ENCODE measurements around the gene MORN4. TPM values are rescaled to one million over a fixed set of nuclear protein-coding genes. Genes with fewer than 3 reads are reported as not detected.
A peak's percentile ranks its signal among the peaks of the same experiment; 100 is the strongest.

The MORN4 gene
- 25.9 and 27.2 TPM in 2 replicates for total RNA-seq
- long read RNA-seq, transcript MORN4-201 (5 exons, 2,315 nt), result major isoform, 32 of 43 reads
- long read RNA-seq, partial matches to known transcripts, result 2 of 43 reads
- long read RNA-seq, other reads (novel, unspliced or antisense), result 8 of 43 reads

DNA sequence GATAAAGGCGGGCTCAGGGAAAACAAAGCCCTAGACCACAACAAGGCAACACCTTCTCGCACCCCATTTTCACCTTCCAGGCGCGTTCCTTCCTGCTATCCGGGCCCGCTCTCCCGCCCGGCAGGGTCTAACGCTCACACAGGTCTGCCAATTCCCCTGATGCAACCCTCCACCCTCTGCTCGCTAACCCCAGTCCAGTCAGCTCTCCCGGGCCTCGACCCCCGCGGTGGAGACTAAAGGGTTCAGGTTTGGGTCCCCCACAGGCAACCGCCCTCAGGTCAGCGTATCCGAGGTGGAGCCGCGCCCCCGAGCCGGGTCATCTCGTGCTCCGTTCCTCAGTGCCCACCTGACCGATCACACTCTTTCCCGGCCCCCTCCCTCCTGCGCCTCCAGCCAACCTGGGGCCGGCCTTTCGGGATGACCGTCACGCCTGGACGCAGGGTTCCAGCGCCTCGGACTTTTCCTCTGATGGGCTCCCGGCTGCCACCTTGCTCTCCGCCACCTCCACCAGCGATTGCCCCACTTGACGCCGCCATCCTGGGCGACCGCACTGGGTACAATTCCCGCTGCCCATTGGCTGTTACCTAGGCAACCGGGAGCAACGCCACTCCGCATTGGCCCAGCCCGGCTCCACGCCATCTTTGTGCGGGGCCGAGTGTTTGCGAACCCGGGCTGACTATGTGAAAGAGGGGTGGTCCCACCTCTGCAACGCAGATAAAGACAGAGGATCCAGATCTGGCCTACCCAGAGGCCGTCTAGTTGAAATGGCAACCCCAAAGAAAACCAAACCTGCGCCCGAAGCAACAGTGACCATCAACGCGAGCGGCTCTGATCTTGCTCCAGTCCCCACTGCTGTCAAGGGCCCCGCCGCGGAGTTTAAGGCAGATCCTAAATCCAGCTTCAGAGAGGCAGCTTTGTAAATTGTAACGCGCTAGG is at the start of gene MORN4:
TSS of gene MORN4 (minus strand) at position 552 of the 936 bp plus-strand sequence. CDS start 13,847 bp downstream, outside the sequence.
- Mint-ChIP-seq H3K36me3 (ENCODE audit: low read depth) (no peaks in the 10 kb centered on the region), H3K27ac (ENCODE audit: unreplicated experiment) (peak within 1 kb of the TSS; percentile 93), H3K27me3 (ENCODE audit: low read depth) (no peaks in the 10 kb centered on the region), H3K4me3 (peak within 1 kb of the TSS; percentile 94), H3K9me3 (no peaks in the 10 kb centered on the region), H3K4me1 (peaks cover 15% of the 10 kb centered on the region)
- TF ChIP-seq, protein P1, sequence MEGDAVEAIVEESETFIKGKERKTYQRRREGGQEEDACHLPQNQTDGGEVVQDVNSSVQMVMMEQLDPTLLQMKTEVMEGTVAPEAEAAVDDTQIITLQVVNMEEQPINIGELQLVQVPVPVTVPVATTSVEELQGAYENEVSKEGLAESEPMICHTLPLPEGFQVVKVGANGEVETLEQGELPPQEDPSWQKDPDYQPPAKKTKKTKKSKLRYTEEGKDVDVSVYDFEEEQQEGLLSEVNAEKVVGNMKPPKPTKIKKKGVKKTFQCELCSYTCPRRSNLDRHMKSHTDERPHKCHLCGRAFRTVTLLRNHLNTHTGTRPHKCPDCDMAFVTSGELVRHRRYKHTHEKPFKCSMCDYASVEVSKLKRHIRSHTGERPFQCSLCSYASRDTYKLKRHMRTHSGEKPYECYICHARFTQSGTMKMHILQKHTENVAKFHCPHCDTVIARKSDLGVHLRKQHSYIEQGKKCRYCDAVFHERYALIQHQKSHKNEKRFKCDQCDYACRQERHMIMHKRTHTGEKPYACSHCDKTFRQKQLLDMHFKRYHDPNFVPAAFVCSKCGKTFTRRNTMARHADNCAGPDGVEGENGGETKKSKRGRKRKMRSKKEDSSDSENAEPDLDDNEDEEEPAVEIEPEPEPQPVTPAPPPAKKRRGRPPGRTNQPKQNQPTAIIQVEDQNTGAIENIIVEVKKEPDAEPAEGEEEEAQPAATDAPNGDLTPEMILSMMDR (conservative IDR thresholded peaks at IDR 0.05), result no peak
- DNase-seq (ENCODE audit: low read depth, low spot score), result peak; percentile 93

DNA sequence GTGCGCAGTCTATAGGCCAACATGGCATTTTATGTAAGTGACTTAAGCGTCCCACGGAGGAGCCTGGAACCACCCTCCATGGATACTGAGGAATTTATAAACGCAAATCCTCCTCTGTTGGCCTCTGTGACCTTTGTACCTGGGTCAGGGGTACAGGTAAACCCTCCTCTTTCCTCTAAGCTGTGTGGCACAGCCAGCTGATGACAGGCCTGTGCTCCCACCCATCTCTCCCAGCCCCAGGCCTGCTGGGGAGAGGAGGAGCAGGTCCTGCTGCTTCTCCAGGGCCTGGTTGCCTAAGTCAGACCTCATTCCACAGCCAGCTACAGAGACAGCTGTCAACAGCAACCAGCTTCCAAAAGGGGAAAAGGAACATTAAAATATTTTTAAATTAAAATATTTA is 48.7 kb upstream of the MORN4 start:
- no peaks in the 10 kb centered on the region for H3K27me3 Mint-ChIP-seq (ENCODE audit: low read depth)
- TF ChIP-seq, protein P1 (conservative IDR thresholded peaks at IDR 0.05), result no peak
- no peaks in the 10 kb centered on the region for H3K36me3 Mint-ChIP-seq (ENCODE audit: low read depth)
- no peak overlapping the region for H3K27ac Mint-ChIP-seq (ENCODE audit: unreplicated experiment)
- no peak for DNase-seq (ENCODE audit: low read depth, low spot score)
- no peak overlapping the region for H3K4me3 Mint-ChIP-seq
- no peaks in the 10 kb centered on the region for H3K9me3 Mint-ChIP-seq
- H3K4me1 Mint-ChIP-seq, result peaks cover 4% of the 10 kb centered on the region

DNA sequence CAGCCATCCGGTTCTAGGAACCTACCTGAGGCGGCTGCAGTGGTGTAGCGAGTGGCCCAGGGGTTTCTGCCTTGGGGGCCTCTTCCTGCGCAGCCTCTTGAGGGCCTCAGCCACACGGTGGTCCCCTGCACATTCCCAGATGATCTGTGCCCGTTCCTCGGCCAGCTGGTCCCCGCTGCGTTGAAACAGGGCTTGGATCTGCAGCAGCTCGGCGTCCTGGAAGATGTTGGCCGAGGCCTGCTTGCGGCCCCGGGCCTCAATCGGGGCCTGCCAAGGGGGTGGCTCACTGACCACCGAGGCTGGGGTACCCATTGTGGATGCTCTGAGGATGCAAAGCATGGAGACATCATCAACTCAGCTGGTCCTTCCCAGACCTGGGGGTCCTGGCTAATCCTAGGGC is 46.3 kb upstream of the MORN4 start:
- H3K4me3 Mint-ChIP-seq, result no peak overlapping the region
- TF ChIP-seq, protein P1 (conservative IDR thresholded peaks at IDR 0.05), result no peak
- H3K4me1 Mint-ChIP-seq, result no peaks in the 10 kb centered on the region
- no peaks in the 10 kb centered on the region for H3K9me3 Mint-ChIP-seq
- no peaks in the 10 kb centered on the region for H3K36me3 Mint-ChIP-seq (ENCODE audit: low read depth)
- DNase-seq (ENCODE audit: low read depth, low spot score), result no peak
- H3K27me3 Mint-ChIP-seq (ENCODE audit: low read depth), result no peaks in the 10 kb centered on the region
- no peak overlapping the region for H3K27ac Mint-ChIP-seq (ENCODE audit: unreplicated experiment)

DNA sequence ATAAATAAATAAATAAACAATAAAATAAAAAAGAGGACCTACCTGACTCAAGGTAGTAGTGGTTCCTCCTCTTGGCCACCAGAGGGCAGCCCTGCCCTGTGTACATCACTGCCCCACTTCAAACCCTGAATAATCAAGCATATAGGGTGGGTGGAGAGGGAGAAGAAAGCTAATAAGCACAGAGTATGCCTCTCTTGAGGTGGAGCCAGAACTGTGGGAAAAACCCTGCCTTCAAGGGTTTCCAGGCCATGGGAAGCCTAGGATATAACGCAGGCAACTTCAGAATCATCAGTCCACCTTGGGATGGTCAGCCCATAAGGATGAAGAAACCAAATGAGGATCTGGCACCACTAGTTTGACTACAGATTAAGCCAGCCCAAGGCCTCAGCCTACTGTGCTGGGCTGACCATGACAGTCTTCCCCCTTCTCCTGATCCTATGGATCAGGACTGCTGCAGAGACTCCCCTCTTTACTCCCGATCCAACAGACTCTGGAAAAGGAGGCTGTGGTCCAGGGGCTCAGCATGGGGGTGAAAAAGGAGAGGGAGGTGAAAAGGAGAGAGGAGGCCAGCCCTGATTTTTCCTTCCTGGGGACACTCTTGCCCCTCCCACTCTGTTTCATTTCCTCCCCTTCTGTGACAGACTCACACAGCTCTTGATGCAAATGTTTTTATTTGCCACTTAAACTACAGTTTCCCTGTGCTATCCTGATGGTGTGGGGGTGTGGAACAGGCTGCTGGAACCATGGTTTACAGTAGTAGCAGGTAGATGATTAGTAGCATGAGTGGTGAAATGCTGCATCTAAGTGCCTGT is 43.7 kb upstream of the MORN4 start:
- no peaks in the 10 kb centered on the region for H3K36me3 Mint-ChIP-seq (ENCODE audit: low read depth)
- H3K27ac Mint-ChIP-seq (ENCODE audit: unreplicated experiment), result no peak overlapping the region
- H3K27me3 Mint-ChIP-seq (ENCODE audit: low read depth), result no peaks in the 10 kb centered on the region
- no peaks in the 10 kb centered on the region for H3K4me1 Mint-ChIP-seq
- H3K4me3 Mint-ChIP-seq, result no peak overlapping the region
- DNase-seq (ENCODE audit: low read depth, low spot score), result no peak
- H3K9me3 Mint-ChIP-seq, result no peaks in the 10 kb centered on the region
- TF ChIP-seq, protein P1 (conservative IDR thresholded peaks at IDR 0.05), result peak; percentile 97

DNA sequence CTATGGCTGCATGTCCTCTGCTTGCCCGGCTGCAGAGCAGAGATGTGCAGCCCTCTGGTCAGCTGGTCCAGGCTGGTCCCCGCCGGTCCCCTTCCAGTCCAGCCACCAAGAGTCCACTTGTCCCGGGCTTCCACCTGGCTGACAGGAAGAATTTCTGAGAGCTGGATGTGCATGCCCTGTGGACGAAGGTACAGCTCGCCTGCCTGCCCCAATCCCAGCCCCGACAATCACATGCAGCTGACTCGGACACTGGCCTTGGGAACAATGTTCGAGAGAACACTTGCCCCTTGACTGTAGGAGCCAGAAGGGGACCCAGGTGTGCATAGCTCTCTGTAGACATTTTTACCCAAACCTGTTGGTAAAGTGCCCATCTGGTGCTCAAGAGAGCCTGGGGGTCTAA is 41.9 kb upstream of the MORN4 start:
- H3K4me3 Mint-ChIP-seq, result no peak overlapping the region
- no peaks in the 10 kb centered on the region for H3K9me3 Mint-ChIP-seq
- no peak overlapping the region for H3K27ac Mint-ChIP-seq (ENCODE audit: unreplicated experiment)
- no peak for DNase-seq (ENCODE audit: low read depth, low spot score)
- TF ChIP-seq, protein P1 (conservative IDR thresholded peaks at IDR 0.05), result no peak
- peaks cover 2% of the 10 kb centered on the region for H3K36me3 Mint-ChIP-seq (ENCODE audit: low read depth)
- no peaks in the 10 kb centered on the region for H3K4me1 Mint-ChIP-seq
- no peaks in the 10 kb centered on the region for H3K27me3 Mint-ChIP-seq (ENCODE audit: low read depth)
